Spleen (tissue), 7 donors: Measurements from ENCODE around the gene SH3RF1.

Source experiments
- POLR2AphosphoS5 ChIP-seq, 3 donors: sonication (generic); formaldehyde crosslinking; IDR thresholded peaks; one replicate each; pipeline ENCODE4 v1.5.1; 2017; ENCODE audit warnings: antibody characterized with exemption in 3 of 3
- TF ChIP-seq, protein P1 (sequence below), 11 experiments: fragments of 200-600 bp in 7 of 11; fragments of 450-650 bp in 4 of 11; sonication (generic) in 4 of 11; IDR thresholded peaks in 8 of 11; conservative IDR thresholded peaks in 3 of 11; 1 replicate in 7 of 11; 2 replicates in 4 of 11; pipeline versions ENCODE4 v1.4.0 to v1.8.0; 2016 to 2021; ENCODE audit warnings: antibody characterized with exemption in 11 of 11, inconsistent platforms in 4 of 11, mild to moderate bottlenecking in 1 of 11
- donor health status: DM: no; HTN: no; CAD: no; lungs with moderate emphysema.
- donor health status: DM: no; HTN: no; CAD: no.
- donor health status: DM: no; HTN: no; CAD: no.

DNA sequence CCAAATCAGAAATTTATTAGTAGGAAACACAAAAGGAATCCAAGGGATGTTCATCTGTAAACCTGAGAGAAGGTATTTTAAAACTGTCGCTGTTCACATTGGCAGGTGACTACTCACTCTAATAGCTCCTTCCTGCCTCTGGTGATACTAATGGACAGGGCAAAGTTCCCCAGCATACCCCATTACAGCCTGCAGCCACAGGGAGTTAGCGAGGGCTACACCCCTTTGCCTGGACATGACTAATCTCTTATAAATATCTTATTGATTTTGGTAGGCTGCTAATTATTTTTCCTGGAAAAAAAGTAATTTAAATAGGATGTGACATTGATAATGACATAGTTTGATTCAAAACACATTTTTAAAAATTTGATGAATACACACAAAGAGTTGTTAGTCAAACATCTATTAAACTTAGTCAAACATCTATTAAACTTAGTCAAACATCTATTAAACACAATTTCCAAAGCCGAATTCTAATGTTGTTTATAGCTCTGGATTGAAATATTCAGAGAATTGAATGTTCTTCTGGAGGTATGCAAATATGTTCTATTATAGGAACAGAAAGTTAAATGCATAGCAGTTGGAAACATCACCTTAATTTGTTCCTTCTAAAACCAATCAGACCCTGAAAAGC is 177.8 kb downstream of the SH3RF1 start:
- TF ChIP-seq, protein P1, sequence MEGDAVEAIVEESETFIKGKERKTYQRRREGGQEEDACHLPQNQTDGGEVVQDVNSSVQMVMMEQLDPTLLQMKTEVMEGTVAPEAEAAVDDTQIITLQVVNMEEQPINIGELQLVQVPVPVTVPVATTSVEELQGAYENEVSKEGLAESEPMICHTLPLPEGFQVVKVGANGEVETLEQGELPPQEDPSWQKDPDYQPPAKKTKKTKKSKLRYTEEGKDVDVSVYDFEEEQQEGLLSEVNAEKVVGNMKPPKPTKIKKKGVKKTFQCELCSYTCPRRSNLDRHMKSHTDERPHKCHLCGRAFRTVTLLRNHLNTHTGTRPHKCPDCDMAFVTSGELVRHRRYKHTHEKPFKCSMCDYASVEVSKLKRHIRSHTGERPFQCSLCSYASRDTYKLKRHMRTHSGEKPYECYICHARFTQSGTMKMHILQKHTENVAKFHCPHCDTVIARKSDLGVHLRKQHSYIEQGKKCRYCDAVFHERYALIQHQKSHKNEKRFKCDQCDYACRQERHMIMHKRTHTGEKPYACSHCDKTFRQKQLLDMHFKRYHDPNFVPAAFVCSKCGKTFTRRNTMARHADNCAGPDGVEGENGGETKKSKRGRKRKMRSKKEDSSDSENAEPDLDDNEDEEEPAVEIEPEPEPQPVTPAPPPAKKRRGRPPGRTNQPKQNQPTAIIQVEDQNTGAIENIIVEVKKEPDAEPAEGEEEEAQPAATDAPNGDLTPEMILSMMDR (IDR thresholded peaks at IDR 0.05 in 8 of 11, conservative IDR thresholded peaks at IDR 0.05 in 3 of 11), result no peak
- TF ChIP-seq POLR2AphosphoS5 (IDR thresholded peaks at IDR 0.05), result no peak
